ENCODE results near the gene SGO2.

The SGO2 gene

GRCh38 chr2:200615247-200615646 is 89.2 kb downstream of the SGO2 start:
- H3K4me3 ChIP-seq (ENCODE audit: low read length) = no peak overlapping the region
- H3K4me1 ChIP-seq (ENCODE audit: insufficient read depth, low read length) = no peaks in the 10 kb centered on the region
- no peaks in the 10 kb centered on the region for H3K9me3 ChIP-seq (ENCODE audit: insufficient read depth, low read depth, low read length)
- no peak overlapping the region for H3K27ac ChIP-seq (ENCODE audit: low read length)
- no peaks in the 10 kb centered on the region for H3K27me3 ChIP-seq (ENCODE audit: insufficient read depth, low read length)
- H3K9ac ChIP-seq (ENCODE audit: low read depth, low read length) = no peak overlapping the region
- no peaks in the 10 kb centered on the region; the same call in 1 of the 2 replicates for H3K36me3 ChIP-seq (ENCODE audit: insufficient read depth, low read depth, low read length)

DNA sequence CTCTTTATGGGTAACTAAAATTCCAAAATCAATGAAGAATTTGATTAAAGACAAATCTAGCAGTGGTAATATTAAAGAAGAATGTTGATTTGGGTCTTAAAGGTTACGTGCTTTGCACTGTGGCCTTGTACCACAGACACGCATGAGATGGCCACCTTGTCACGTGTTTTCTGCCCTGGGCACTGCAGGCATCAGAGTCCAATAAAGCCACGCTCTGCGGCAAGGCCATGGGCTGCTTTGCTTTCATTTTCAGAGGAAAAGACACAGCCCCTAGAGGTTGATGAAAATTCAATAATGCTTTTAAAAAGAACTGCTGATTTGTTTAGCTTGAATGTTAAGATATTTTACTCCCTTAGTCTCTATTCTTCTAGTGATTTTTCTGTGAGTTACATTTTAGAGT is 90.2 kb downstream of the SGO2 start:
- Histone ChIP-seq H3K4me3 (ENCODE audit: low read length) (no peak overlapping the region), H3K27me3 (ENCODE audit: insufficient read depth, low read length) (no peaks in the 10 kb centered on the region), H3K27ac (ENCODE audit: low read length) (no peak overlapping the region), H3K36me3 (ENCODE audit: insufficient read depth, low read depth, low read length) (no peaks in the 10 kb centered on the region; the same call in 1 of the 2 replicates), H3K9me3 (ENCODE audit: insufficient read depth, low read depth, low read length) (no peaks in the 10 kb centered on the region), H3K9ac (ENCODE audit: low read depth, low read length) (no peak overlapping the region), H3K4me1 (ENCODE audit: insufficient read depth, low read length) (no peaks in the 10 kb centered on the region)

DNA sequence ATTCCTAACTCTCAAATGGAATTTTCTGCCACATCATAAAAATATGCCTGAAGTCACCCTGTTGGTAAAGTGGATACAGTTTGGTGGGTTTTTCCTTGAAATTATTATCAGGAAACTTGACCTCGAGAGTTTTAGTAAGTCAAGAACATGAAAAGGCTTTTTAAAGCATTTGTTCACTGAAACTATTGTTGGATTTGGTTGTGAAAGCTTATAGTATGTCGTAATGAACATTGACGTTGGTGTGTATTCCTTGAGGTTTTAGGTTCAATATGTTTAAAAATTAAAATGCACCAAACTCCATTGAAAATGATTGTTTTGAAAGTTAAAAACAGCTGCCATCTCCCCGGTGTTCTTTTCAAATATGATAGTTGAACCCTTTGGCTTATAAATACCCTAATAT is 90.6 kb downstream of the SGO2 start:
- Histone ChIP-seq H3K9ac (ENCODE audit: low read depth, low read length) (no peak overlapping the region), H3K4me3 (ENCODE audit: low read length) (no peak overlapping the region), H3K4me1 (ENCODE audit: insufficient read depth, low read length) (no peaks in the 10 kb centered on the region), H3K36me3 (ENCODE audit: insufficient read depth, low read depth, low read length) (no peaks in the 10 kb centered on the region; the same call in 1 of the 2 replicates), H3K27me3 (ENCODE audit: insufficient read depth, low read length) (no peaks in the 10 kb centered on the region), H3K9me3 (ENCODE audit: insufficient read depth, low read depth, low read length) (no peaks in the 10 kb centered on the region), H3K27ac (ENCODE audit: low read length) (no peak overlapping the region)

- Histone ChIP-seq H3K9ac (ENCODE audit: low read depth, low read length) (no peak overlapping the region), H3K36me3 (ENCODE audit: insufficient read depth, low read depth, low read length) (no peaks in the 10 kb centered on the region; the same call in 1 of the 2 replicates), H3K27me3 (ENCODE audit: insufficient read depth, low read length) (no peaks in the 10 kb centered on the region), H3K4me1 (ENCODE audit: insufficient read depth, low read length) (no peaks in the 10 kb centered on the region), H3K27ac (ENCODE audit: low read length) (no peak overlapping the region), H3K4me3 (ENCODE audit: low read length) (no peak overlapping the region), H3K9me3 (ENCODE audit: insufficient read depth, low read depth, low read length) (no peaks in the 10 kb centered on the region)
Observed at GRCh38 chr2:200617156-200618053, 91.4 kb downstream of the SGO2 start.

- Histone ChIP-seq H3K4me3 (ENCODE audit: low read length) (no peak overlapping the region), H3K27me3 (ENCODE audit: insufficient read depth, low read length) (no peaks in the 10 kb centered on the region), H3K4me1 (ENCODE audit: insufficient read depth, low read length) (no peaks in the 10 kb centered on the region), H3K27ac (ENCODE audit: low read length) (no peak overlapping the region), H3K9ac (ENCODE audit: low read depth, low read length) (no peak overlapping the region), H3K36me3 (ENCODE audit: insufficient read depth, low read depth, low read length) (no peaks in the 10 kb centered on the region; the same call in 1 of the 2 replicates), H3K9me3 (ENCODE audit: insufficient read depth, low read depth, low read length) (no peaks in the 10 kb centered on the region)
Observed at GRCh38 chr2:200618054-200618419, 92.0 kb downstream of the SGO2 start.

- H3K36me3 ChIP-seq (ENCODE audit: insufficient read depth, low read depth, low read length) = no peaks in the 10 kb centered on the region; the same call in 1 of the 2 replicates
- H3K4me1 ChIP-seq (ENCODE audit: insufficient read depth, low read length) = no peaks in the 10 kb centered on the region
- H3K9me3 ChIP-seq (ENCODE audit: insufficient read depth, low read depth, low read length) = no peaks in the 10 kb centered on the region
- H3K4me3 ChIP-seq (ENCODE audit: low read length) = no peak overlapping the region
- no peak overlapping the region for H3K27ac ChIP-seq (ENCODE audit: low read length)
- no peak overlapping the region for H3K9ac ChIP-seq (ENCODE audit: low read depth, low read length)
- no peaks in the 10 kb centered on the region for H3K27me3 ChIP-seq (ENCODE audit: insufficient read depth, low read length)
Observed at GRCh38 chr2:200618590-200619021, 92.6 kb downstream of the SGO2 start.

DNA sequence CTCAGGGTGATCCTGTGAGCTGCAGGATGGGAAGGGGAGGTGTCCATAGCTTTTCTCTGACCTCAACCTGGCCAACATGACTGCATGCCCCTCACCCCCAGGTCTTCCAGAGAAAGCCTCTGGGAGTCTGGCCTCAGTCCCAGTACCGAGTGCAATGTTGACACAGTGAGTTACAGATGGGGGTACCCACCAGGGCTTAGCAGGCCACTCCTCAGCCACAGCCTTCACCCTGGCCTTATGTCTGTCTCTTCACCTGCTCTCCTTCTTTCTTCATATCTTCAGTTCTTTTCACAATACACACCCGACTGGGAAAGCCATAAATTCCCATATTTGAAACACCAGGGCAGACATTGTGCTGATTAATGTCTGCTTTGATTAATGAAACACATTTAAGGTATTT is 93.3 kb downstream of the SGO2 start:
- Histone ChIP-seq H3K36me3 (ENCODE audit: insufficient read depth, low read depth, low read length) (no peaks in the 10 kb centered on the region; the same call in 1 of the 2 replicates), H3K27ac (ENCODE audit: low read length) (no peak overlapping the region), H3K4me1 (ENCODE audit: insufficient read depth, low read length) (no peaks in the 10 kb centered on the region), H3K9me3 (ENCODE audit: insufficient read depth, low read depth, low read length) (no peaks in the 10 kb centered on the region), H3K27me3 (ENCODE audit: insufficient read depth, low read length) (no peaks in the 10 kb centered on the region), H3K4me3 (ENCODE audit: low read length) (no peak overlapping the region), H3K9ac (ENCODE audit: low read depth, low read length) (no peak overlapping the region)

- Histone ChIP-seq H3K9me3 (ENCODE audit: insufficient read depth, low read depth, low read length) (no peaks in the 10 kb centered on the region), H3K9ac (ENCODE audit: low read depth, low read length) (no peak overlapping the region), H3K27me3 (ENCODE audit: insufficient read depth, low read length) (no peaks in the 10 kb centered on the region), H3K4me1 (ENCODE audit: insufficient read depth, low read length) (no peaks in the 10 kb centered on the region), H3K36me3 (ENCODE audit: insufficient read depth, low read depth, low read length) (no peaks in the 10 kb centered on the region), H3K27ac (ENCODE audit: low read length) (no peak overlapping the region), H3K4me3 (ENCODE audit: low read length) (no peak overlapping the region)
Observed at GRCh38 chr2:200620606-200621390, 94.8 kb downstream of the SGO2 start.

- H3K9ac ChIP-seq (ENCODE audit: low read depth, low read length) = no peak overlapping the region
- H3K36me3 ChIP-seq (ENCODE audit: insufficient read depth, low read depth, low read length) = no peaks in the 10 kb centered on the region
- H3K9me3 ChIP-seq (ENCODE audit: insufficient read depth, low read depth, low read length) = no peaks in the 10 kb centered on the region
- H3K27me3 ChIP-seq (ENCODE audit: insufficient read depth, low read length) = no peaks in the 10 kb centered on the region
- no peak overlapping the region for H3K4me3 ChIP-seq (ENCODE audit: low read length)
- H3K4me1 ChIP-seq (ENCODE audit: insufficient read depth, low read length) = peaks cover 6% of the 10 kb centered on the region; the same call in 1 of the 2 replicates
- no peak overlapping the region for H3K27ac ChIP-seq (ENCODE audit: low read length)
Observed at GRCh38 chr2:200622106-200622505, 96.1 kb downstream of the SGO2 start.

DNA sequence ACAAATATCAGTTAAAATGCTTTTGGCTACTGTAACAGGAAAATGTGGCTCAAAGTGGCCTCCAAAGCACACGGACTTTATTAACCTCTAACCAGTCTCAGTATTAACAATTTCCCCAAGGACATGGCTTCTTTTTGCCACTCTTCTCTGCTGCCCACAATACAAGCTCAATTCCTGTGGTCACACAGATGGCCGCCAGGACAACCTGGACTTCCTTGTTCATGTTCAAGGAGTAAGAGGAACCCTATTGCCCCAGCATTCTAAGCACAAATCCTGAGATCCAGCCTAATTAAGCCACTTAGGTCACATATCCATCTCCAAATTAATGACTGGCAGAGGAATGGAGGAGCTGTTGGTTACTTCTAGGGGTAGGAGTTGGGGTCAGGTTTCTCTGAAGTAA is 98.0 kb downstream of the SGO2 start:
- H3K27me3 ChIP-seq (ENCODE audit: insufficient read depth, low read length) = no peaks in the 10 kb centered on the region
- H3K4me1 ChIP-seq (ENCODE audit: insufficient read depth, low read length) = peaks cover 6% of the 10 kb centered on the region; the same call in 1 of the 2 replicates
- H3K4me3 ChIP-seq (ENCODE audit: low read length) = no peak overlapping the region
- H3K9me3 ChIP-seq (ENCODE audit: insufficient read depth, low read depth, low read length) = no peaks in the 10 kb centered on the region
- no peak overlapping the region for H3K27ac ChIP-seq (ENCODE audit: low read length)
- H3K9ac ChIP-seq (ENCODE audit: low read depth, low read length) = no peak overlapping the region
- no peaks in the 10 kb centered on the region for H3K36me3 ChIP-seq (ENCODE audit: insufficient read depth, low read depth, low read length)

DNA sequence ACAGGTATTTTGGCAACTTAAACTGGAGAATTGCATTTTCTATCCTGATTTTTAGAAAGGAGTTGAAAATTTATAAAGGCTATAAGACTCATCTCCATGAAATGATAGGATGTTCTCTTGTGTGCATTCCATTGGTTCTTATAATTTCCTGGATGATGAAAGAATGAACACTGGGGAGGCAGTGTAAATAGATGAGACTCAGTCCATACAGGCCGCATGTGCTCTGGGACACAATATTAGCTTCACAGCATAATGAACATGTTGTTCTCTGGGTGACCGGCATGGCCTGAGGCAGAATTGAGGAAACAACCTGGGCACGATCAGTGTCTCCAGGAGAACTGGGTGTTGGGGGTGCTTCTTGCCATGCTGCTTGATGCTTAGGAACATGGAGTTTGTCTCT is 98.7 kb downstream of the SGO2 start:
- Histone ChIP-seq H3K27ac (ENCODE audit: low read length) (no peak overlapping the region), H3K27me3 (ENCODE audit: insufficient read depth, low read length) (no peaks in the 10 kb centered on the region)

More for the DNA sequence above, 98.7 kb downstream of the SGO2 start:
- no peak overlapping the region for H3K4me3 ChIP-seq (ENCODE audit: low read length)
- H3K9me3 ChIP-seq (ENCODE audit: insufficient read depth, low read depth, low read length) = no peaks in the 10 kb centered on the region
- H3K4me1 ChIP-seq (ENCODE audit: insufficient read depth, low read length) = peaks cover 6% of the 10 kb centered on the region; the same call in 1 of the 2 replicates
- no peak overlapping the region for H3K9ac ChIP-seq (ENCODE audit: low read depth, low read length)
- no peaks in the 10 kb centered on the region for H3K36me3 ChIP-seq (ENCODE audit: insufficient read depth, low read depth, low read length)

All from iPS-20b (cell line).